Neural cell (in vitro differentiated cells): Measurements from ENCODE around the gene SEC22A. TPM values are rescaled to one million over a fixed set of nuclear protein-coding genes. Genes with fewer than 3 reads are reported as not detected.

ENCODE experiments used
- H2AFZ ChIP-seq: fragments of 200-600, 300-800 bp; sonication (generic), shearing (Covaris generic); 2 replicates; pipeline ENCODE4 v1.6.0; 2014; ENCODE audit warnings: low read depth, mild to moderate bottlenecking, antibody characterized with exemption, low read length, moderate library complexity
- H3F3A ChIP-seq: fragments of 200-600 bp; shearing (Covaris generic); 2 replicates; pipeline ENCODE4 v1.6.1; 2016; ENCODE audit warnings: mild to moderate bottlenecking, moderate library complexity, mixed read lengths, antibody characterized with exemption, low read length; ENCODE audit not compliant: insufficient read depth, poor library complexity, severe bottlenecking
- H3K27ac ChIP-seq: fragments of 200-600, 300-800 bp; sonication (generic), shearing (Covaris generic); 2 replicates; pipeline ENCODE4 v1.5.1; 2014; ENCODE audit warnings: mild to moderate bottlenecking, low read length, moderate library complexity
- H3K27me3 ChIP-seq: fragments of 300-800, 200-600 bp; sonication (generic), shearing (Covaris generic); 2 replicates; pipeline ENCODE4 v1.6.0; 2014; ENCODE audit warnings: mild to moderate bottlenecking, low read depth, low read length, moderate library complexity; ENCODE audit not compliant: insufficient read depth
- H3K36me3 ChIP-seq: fragments of 300-800, 200-600 bp; sonication (generic), shearing (Covaris generic); 2 replicates; pipeline ENCODE4 v1.5.1; 2014; ENCODE audit warnings: mild to moderate bottlenecking, antibody characterized with exemption, low read length, moderate library complexity; ENCODE audit not compliant: insufficient read depth
- H3K4me2 ChIP-seq: fragments of 300-800, 200-600 bp; sonication (generic), shearing (Covaris generic); 2 replicates; pipeline ENCODE4 v1.6.0; 2014; ENCODE audit warnings: mild to moderate bottlenecking, low read length
- H3K4me3 ChIP-seq: fragments of 300-800, 200-600 bp; sonication (generic), shearing (Covaris generic); 2 replicates; pipeline ENCODE4 v1.5.1; 2014; ENCODE audit warnings: mild to moderate bottlenecking, low read length, moderate library complexity
- H3K79me2 ChIP-seq: fragments of 200-600 bp; shearing (Covaris generic); replicated peaks from 2 replicates; pipeline ENCODE4 v1.6.0; 2014; ENCODE audit warnings: mild to moderate bottlenecking, low read length, moderate library complexity; ENCODE audit not compliant: insufficient read depth
- H3K9ac ChIP-seq: fragments of 300-800, 200-600 bp; sonication (generic), shearing (Covaris generic); 2 replicates; pipeline ENCODE4 v1.6.1; 2016; ENCODE audit warnings: mild to moderate bottlenecking, low read length, mixed read lengths
- H3K9me2 ChIP-seq: fragments of 200-600 bp; shearing (Covaris generic); 2 replicates; pipeline ENCODE4 v1.6.1; 2016; ENCODE audit warnings: mild to moderate bottlenecking, low read length, mixed read lengths; ENCODE audit not compliant: insufficient read depth
- H3K9me3 ChIP-seq: fragments of 200-600, 300-800 bp; sonication (generic), shearing (Covaris generic); 2 replicates; pipeline ENCODE4 v1.6.1; 2016; ENCODE audit warnings: mild to moderate bottlenecking, mixed run types, low read length, moderate library complexity, mixed read lengths
- H4K20me1 ChIP-seq: fragments of 200-600 bp; shearing (Covaris generic); 2 replicates; pipeline ENCODE4 v1.6.1; 2016; ENCODE audit warnings: mild to moderate bottlenecking, mixed run types; ENCODE audit not compliant: insufficient read depth
- CTCF ChIP-seq: fragments of 450-650 bp; IDR thresholded peaks from 2 replicates; pipeline ENCODE4 v1.5.1; 2014; ENCODE audit warnings: antibody characterized with exemption, mild to moderate bottlenecking, moderate library complexity; ENCODE audit not compliant: poor library complexity, severe bottlenecking
- EP300 ChIP-seq: fragments of 450-650 bp; conservative IDR thresholded peaks from 2 replicates; pipeline ENCODE4 v1.6.1; 2014; ENCODE audit warnings: antibody characterized with exemption, mild to moderate bottlenecking, moderate library complexity; ENCODE audit not compliant: poor library complexity, severe bottlenecking
- EZH2 ChIP-seq: fragments of 200-600, 300-800 bp; shearing (Covaris generic), sonication (generic); IDR thresholded peaks from 2 replicates; pipeline ENCODE4 v1.6.1; 2014; ENCODE audit warnings: antibody characterized with exemption, low read length, borderline replicate concordance, mild to moderate bottlenecking; ENCODE audit not compliant: insufficient read depth, poor library complexity, severe bottlenecking
- MXI1 ChIP-seq: fragments of 450-650 bp; conservative IDR thresholded peaks from 2 replicates; pipeline ENCODE4 v1.6.1; 2014; ENCODE audit warnings: antibody characterized with exemption, mild to moderate bottlenecking; ENCODE audit not compliant: poor library complexity, severe bottlenecking
- POLR2AphosphoS5 ChIP-seq: IDR thresholded peaks from 2 replicates; pipeline ENCODE4 v1.6.1; 2012
- RAD21 ChIP-seq: fragments of 450-650 bp; conservative IDR thresholded peaks from 2 replicates; pipeline ENCODE4 v1.6.1; 2014; ENCODE audit warnings: antibody characterized with exemption, mild to moderate bottlenecking, moderate library complexity
- REST ChIP-seq: IDR thresholded peaks from 2 replicates; pipeline ENCODE4 v1.6.1; 2012; ENCODE audit warnings: borderline replicate concordance
- SMC3 ChIP-seq: fragments of 450-650 bp; conservative IDR thresholded peaks from 2 replicates; pipeline ENCODE4 v1.6.1; 2014; ENCODE audit warnings: antibody characterized with exemption, mild to moderate bottlenecking, moderate library complexity; ENCODE audit not compliant: poor library complexity
- TAF1 ChIP-seq: IDR thresholded peaks from 2 replicates; pipeline ENCODE4 v1.6.1; 2012; ENCODE audit warnings: low read depth
- polyA plus RNA-seq: library from polyadenylated mRNA; depleted of rRNA; stranded (reverse); fragments of >200 nt; gene quantifications from 2 replicates; pipeline ENCODE4 v1.2.3, GENCODE V29; 2014

SEC22A gene
- polyA plus RNA-seq, 1 donor from 2014 or later: 44.0 TPM

GRCh38 chr3:123163141-123163540, 38.6 kb upstream of the SEC22A start:
- no peaks in the 10 kb centered on the region for H3K79me2 ChIP-seq
- H3K9me2 ChIP-seq: no peaks in the 10 kb centered on the region
- no peak overlapping the region for H3K27ac ChIP-seq
- H3K27me3 ChIP-seq: no peaks in the 10 kb centered on the region
- no peak overlapping the region for H2AFZ ChIP-seq
- H3K4me2 ChIP-seq: no peak overlapping the region
- no peak overlapping the region for H3K9ac ChIP-seq
- no peaks in the 10 kb centered on the region for H4K20me1 ChIP-seq
- no peaks in the 10 kb centered on the region for H3K36me3 ChIP-seq
- H3F3A ChIP-seq: no peaks in the 10 kb centered on the region
- TF ChIP-seq CTCF (no peak), POLR2AphosphoS5 (no peak), MXI1 (no peak), EZH2 (no peak), EP300 (no peak), SMC3 (no peak), REST (no peak), RAD21 (no peak), TAF1 (no peak)
- no peak overlapping the region for H3K4me3 ChIP-seq
- H3K9me3 ChIP-seq: no peaks in the 10 kb centered on the region

DNA sequence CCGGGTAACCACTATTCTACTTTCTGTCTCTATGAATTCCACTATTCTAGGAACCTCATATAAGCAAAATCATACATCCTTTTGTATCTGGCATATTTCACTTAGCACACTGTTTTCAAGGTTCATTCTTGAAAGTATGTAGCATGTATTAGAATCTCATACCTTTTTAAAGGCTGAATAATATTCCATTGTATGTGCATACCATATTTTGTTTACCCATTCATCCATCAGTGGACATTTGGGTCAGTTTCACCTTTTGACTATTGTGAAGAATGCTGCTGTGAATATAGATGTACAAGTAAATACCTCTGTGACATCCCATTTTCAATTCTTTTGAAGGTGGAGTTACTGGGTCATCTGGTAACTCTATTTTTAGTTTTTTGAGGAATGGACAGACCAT, 36.6 kb upstream of the SEC22A start:
- Histone ChIP-seq H3K79me2 (no peaks in the 10 kb centered on the region), H3K9me2 (no peaks in the 10 kb centered on the region), H3K4me2 (no peak overlapping the region), H3K9me3 (no peaks in the 10 kb centered on the region), H4K20me1 (no peaks in the 10 kb centered on the region), H3F3A (no peaks in the 10 kb centered on the region), H3K36me3 (no peaks in the 10 kb centered on the region), H2AFZ (no peak overlapping the region), H3K9ac (no peak overlapping the region), H3K27ac (no peak overlapping the region), H3K4me3 (no peak overlapping the region), H3K27me3 (no peaks in the 10 kb centered on the region)
- no peak for TF ChIP-seq REST
- no peak for TF ChIP-seq CTCF
- TF ChIP-seq MXI1: no peak
- no peak for TF ChIP-seq TAF1
- TF ChIP-seq RAD21: no peak
- no peak for TF ChIP-seq POLR2AphosphoS5
- no peak for TF ChIP-seq EP300
- no peak for TF ChIP-seq EZH2
- no peak for TF ChIP-seq SMC3
